ENCODE results near the gene RXFP4. TPM values are rescaled to one million over a fixed set of nuclear protein-coding genes. Genes with fewer than 3 reads are reported as not detected.

RXFP4 gene
- total RNA-seq, 2 experiments from 2014 or later: 0.34 TPM; not detected in 1

DNA sequence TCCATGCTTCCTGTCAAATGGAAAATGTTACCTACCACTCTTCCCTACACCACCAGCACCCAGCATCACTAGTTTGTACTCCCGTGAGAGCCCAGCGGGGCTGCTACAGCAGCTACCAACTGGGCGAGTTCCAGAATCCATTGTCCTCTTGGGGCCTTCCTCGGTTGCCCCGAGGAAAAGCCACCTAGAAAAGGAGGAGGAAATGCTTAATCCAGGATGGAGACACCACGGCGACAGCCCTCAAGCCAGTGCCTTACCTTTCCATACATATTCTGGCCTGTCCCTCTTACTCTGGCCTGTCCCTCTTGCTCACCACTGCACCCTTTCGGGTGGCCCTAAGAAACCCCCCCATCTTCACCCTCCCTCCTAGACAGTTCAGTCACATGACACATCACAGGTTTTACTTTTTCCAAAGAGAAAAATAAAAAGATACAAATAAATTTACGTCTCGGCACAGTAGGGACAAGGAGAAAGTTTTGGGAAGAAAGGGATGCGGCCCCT lies 30.8 kb upstream of the RXFP4 start:
- H3K4me1 ChIP-seq (ENCODE audit: insufficient read depth, low read length, poor library complexity, severe bottlenecking): peaks cover 23% of the 10 kb centered on the region
- peak overlapping the region; percentile 65 for H3K27ac ChIP-seq (ENCODE audit: low read depth, low read length, poor library complexity, severe bottlenecking)
- H3K4me2 ChIP-seq (ENCODE audit: low read length): peak overlapping the region; percentile 90
- intact Hi-C loops (cut with micrococcal nuclease; ENCODE audit: unreplicated experiment): no loop called here
- no peak for TF ChIP-seq EZH2phosphoT487 (IDR thresholded peaks at IDR 0.05; ENCODE audit: borderline replicate concordance, low read depth, low read length)
- TF ChIP-seq, protein P1, sequence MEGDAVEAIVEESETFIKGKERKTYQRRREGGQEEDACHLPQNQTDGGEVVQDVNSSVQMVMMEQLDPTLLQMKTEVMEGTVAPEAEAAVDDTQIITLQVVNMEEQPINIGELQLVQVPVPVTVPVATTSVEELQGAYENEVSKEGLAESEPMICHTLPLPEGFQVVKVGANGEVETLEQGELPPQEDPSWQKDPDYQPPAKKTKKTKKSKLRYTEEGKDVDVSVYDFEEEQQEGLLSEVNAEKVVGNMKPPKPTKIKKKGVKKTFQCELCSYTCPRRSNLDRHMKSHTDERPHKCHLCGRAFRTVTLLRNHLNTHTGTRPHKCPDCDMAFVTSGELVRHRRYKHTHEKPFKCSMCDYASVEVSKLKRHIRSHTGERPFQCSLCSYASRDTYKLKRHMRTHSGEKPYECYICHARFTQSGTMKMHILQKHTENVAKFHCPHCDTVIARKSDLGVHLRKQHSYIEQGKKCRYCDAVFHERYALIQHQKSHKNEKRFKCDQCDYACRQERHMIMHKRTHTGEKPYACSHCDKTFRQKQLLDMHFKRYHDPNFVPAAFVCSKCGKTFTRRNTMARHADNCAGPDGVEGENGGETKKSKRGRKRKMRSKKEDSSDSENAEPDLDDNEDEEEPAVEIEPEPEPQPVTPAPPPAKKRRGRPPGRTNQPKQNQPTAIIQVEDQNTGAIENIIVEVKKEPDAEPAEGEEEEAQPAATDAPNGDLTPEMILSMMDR (conservative IDR thresholded peaks at IDR 0.05; ENCODE audit: low read length): peak; percentile 34; the same call in 1 of the 2 replicates
- H3K4me3 ChIP-seq (ENCODE audit: low read depth, low read length, poor library complexity, severe bottlenecking): peak overlapping the region; percentile 78
- peak; percentile 31 for DNase-seq (ENCODE audit: low spot score)
- ChIA-PET POLR2A (no interaction called here), CTCF (ENCODE audit: unreplicated experiment) (interaction anchor here (0.6 to 1.0 kb wide), 2 partner anchors 49 to 132 kb away, joined by 3 read pairs; no protein-coding TSS in a partner anchor)
- no peak overlapping the region for H2AFZ ChIP-seq (ENCODE audit: low read length)
- BruUV-seq (replicated peaks): no TSS peak
- H3K9me2 ChIP-seq (ENCODE audit: insufficient read depth, low read length): no peaks in the 10 kb centered on the region
- H4K20me1 ChIP-seq (ENCODE audit: insufficient read depth, low read length): no peaks in the 10 kb centered on the region
- H3K9me3 ChIP-seq (ENCODE audit: low read length): no peaks in the 10 kb centered on the region
- H3K36me3 ChIP-seq (ENCODE audit: insufficient read depth, low read length): peaks cover 91% of the 10 kb centered on the region
- peaks cover 12% of the 10 kb centered on the region; the same call in 1 of the 2 replicates for H3K79me2 ChIP-seq (ENCODE audit: insufficient read depth, low read depth, low read length)

DNA sequence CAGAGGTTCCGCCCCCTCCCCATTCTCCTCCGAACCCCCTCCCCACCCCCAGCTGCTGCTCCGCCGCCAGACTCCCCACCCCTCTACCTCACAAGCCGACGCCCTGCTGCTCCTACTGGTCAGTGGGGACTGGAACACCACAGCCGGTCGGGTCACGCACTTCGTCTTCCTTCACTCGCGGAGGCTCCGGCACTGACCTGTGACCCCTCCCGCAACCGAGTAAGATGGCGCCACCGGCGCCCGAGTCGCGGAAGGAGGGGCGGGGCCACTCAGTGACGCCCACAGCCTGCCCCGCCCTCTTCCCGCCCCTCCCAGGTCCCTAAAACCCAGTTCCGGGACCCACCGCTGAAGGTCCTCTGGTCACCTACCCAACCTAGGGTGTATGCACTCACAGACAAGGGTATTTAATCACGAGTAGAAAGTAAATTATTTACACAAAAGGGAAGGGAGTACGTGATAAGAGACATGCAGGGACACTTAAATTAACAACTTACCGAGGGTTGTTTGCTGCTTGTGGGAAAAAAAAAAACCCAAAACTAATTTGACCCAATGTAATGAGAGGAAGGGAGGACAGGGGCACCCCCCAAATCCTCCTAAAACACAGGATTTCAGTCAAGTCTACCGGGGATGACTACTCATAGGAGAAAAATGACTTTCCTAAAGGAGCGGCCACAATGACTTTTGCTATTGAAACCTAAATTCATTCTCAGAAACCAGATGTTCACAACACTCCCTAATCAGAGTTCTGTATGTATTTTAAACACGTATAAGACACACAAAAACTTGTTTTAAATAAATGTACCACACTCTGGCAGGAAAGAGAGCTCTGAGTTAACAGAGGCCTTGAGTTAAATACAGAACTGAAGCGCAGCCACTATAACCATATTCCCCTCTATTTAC lies 30.0 kb upstream of the RXFP4 start, which contains the start of gene RIT1:
Gene RIT1 (minus strand): TSS at position 194 of the 900 bp plus-strand sequence. CDS start 588 bp downstream, outside the sequence.
- BruUV-seq (replicated peaks): no TSS peak
- no peak for TF ChIP-seq EZH2phosphoT487 (IDR thresholded peaks at IDR 0.05; ENCODE audit: borderline replicate concordance, low read depth, low read length)
- TF ChIP-seq, protein P1 (conservative IDR thresholded peaks at IDR 0.05; ENCODE audit: low read length): no peak
- Histone ChIP-seq H3K9me2 (ENCODE audit: insufficient read depth, low read length) (no peaks in the 10 kb centered on the region), H3K27ac (ENCODE audit: low read depth, low read length, poor library complexity, severe bottlenecking) (peak within 1 kb of the TSS; percentile 65), H3K4me1 (ENCODE audit: insufficient read depth, low read length, poor library complexity, severe bottlenecking) (peaks cover 23% of the 10 kb centered on the region), H3K79me2 (ENCODE audit: insufficient read depth, low read depth, low read length) (peaks cover 12% of the 10 kb centered on the region; the same call in 1 of the 2 replicates), H3K36me3 (ENCODE audit: insufficient read depth, low read length) (peaks cover 91% of the 10 kb centered on the region), H2AFZ (ENCODE audit: low read length) (no peak within 1 kb of the TSS), H4K20me1 (ENCODE audit: insufficient read depth, low read length) (no peaks in the 10 kb centered on the region), H3K9me3 (ENCODE audit: low read length) (no peaks in the 10 kb centered on the region), H3K4me2 (ENCODE audit: low read length) (peak within 1 kb of the TSS; percentile 90), H3K4me3 (ENCODE audit: low read depth, low read length, poor library complexity, severe bottlenecking) (peak within 1 kb of the TSS; percentile 78)
- intact Hi-C loops (cut with micrococcal nuclease; ENCODE audit: unreplicated experiment): no loop called here
- ChIA-PET POLR2A (interaction anchor here (0.7 kb wide), 1 partner anchor 35 kb away, joined by 3 read pairs; no protein-coding TSS in a partner anchor), CTCF (ENCODE audit: unreplicated experiment) (interaction anchor here (0.6 to 1.0 kb wide), 3 partner anchors 33 to 133 kb away, joined by 3 read pairs; no protein-coding TSS in a partner anchor)
- DNase-seq (ENCODE audit: low spot score): peak; percentile 90

Data from OCI-LY7 (cell line).